AG09309 (cell line): ENCODE measurements around the gene SLC22A1.

Experiments used
- DNase-seq: peaks from one replicate; pipeline ENCODE4 v3.0.0-alpha.2; 2010; ENCODE audit warnings: low read depth
- H3K4me3 ChIP-seq: 2 replicates; pipeline ENCODE4 v1.5.1; 2011; ENCODE audit warnings: mild to moderate bottlenecking, low read depth, low read length, moderate library complexity; ENCODE audit not compliant: control insufficient read depth
- TF ChIP-seq, protein P1 (sequence below): IDR thresholded peaks from 2 replicates; pipeline ENCODE4 v1.5.1; 2011; ENCODE audit warnings: mild to moderate bottlenecking, low read depth, low read length, inconsistent platforms; ENCODE audit not compliant: insufficient read depth, control insufficient read depth; ENCODE audit errors: missing control alignments

SLC22A1 gene

DNA sequence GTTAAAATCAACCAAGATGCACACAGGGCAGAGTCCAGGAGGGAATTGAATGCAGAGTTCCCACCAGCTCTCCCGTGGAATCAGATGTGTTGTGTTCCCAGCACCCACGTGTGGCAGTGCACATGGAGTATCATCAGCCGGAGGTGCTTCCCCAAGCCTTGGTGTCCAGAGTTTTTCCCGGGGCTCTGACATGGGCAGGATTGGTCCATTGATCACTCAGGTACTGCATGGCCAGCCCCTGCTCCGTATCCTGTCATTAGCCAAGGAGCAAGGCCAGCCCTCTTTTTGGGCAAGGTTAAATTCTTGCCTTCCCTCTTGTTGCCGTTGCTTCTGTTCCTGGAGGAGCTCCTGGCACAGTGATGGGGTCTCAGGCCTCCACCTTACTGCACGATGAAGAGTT, 28.6 kb upstream of the SLC22A1 start:
- TF ChIP-seq, protein P1, sequence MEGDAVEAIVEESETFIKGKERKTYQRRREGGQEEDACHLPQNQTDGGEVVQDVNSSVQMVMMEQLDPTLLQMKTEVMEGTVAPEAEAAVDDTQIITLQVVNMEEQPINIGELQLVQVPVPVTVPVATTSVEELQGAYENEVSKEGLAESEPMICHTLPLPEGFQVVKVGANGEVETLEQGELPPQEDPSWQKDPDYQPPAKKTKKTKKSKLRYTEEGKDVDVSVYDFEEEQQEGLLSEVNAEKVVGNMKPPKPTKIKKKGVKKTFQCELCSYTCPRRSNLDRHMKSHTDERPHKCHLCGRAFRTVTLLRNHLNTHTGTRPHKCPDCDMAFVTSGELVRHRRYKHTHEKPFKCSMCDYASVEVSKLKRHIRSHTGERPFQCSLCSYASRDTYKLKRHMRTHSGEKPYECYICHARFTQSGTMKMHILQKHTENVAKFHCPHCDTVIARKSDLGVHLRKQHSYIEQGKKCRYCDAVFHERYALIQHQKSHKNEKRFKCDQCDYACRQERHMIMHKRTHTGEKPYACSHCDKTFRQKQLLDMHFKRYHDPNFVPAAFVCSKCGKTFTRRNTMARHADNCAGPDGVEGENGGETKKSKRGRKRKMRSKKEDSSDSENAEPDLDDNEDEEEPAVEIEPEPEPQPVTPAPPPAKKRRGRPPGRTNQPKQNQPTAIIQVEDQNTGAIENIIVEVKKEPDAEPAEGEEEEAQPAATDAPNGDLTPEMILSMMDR: no peak
- no peak overlapping the region for H3K4me3 ChIP-seq
- no peak for DNase-seq

- TF ChIP-seq, protein P1: no peak
- no peak for DNase-seq
- no peak overlapping the region for H3K4me3 ChIP-seq
Measured at GRCh38 chr6:160093946-160094345, 27.7 kb upstream of the SLC22A1 start.

DNA sequence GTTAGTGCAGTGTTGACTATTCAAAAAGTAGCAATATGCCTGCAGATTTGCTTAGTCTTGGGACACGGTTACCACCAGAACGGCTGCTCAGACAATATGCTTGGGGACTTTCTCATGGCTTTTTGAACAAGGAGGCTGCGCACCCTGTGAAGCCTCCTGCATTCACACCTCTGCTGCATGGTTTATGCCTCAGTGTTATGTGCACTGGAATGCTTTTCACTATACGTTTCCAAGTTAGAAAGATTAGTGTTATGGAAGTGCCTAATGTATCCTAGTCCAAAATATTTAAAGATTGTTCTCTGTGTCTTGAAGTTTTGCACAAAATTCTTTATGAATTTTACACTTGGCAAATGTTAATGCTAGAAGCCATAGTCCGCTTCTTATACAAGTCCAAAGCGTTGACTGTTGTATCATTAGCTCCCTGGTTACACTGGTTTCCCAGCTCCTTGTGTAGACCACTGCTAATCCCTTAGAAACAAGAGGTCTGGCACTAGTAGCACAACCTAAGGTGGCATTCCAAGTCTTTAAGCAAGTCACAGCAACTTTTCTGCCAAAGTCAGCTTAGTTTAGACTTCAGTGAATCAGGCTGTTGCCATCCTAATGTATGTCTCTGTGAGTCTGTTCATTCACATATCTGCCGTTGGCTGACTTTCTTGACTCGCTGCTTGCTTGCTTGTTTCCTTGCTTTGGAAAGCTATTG, 26.3 kb upstream of the SLC22A1 start:
- TF ChIP-seq, protein P1: no peak
- DNase-seq: no peak

DNA sequence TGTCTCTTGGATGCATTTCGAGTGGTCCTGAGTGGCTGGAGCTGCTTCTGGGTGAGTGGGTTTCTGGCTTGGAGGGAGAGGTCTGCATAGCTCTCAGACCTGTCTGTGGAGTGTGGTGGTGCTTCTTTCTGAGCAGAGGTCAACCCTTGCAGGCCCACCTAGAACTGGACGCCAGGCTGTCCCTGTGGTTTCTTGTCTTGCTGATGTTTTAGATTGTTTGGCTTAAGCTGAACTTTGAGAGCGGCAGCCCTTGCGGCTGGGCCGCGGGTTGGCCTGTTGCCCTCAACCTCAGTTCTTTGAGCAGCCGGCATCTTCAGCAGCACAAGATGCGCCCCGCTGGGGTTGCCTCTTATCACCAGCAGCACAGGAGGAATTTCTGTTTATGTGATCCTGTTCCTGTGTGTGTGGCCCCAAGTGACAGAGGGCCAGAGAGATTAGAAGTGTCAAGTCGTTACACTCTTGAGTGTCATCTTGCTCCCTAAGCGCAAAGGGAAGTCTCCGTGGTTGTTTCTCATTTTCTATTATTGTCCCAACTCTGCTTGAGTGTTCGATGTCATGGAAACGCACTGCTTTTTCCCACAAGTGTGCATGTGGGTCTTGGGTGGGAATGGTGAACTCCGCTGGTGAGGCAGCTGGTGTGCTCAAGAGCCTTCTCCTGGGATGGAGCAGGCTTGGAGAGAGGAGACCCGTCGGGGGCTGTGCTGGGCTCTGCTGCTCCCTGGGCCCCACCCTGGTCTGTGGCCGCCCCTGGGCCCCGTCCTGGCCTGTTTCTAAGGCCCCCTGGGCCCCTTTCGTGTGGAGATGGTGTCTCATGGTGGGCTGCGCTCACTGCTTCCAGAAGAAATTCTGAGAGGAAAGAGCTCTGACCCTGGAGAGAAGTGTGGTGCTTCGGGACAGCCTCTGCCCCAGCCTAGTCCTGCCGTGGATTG, 20.1 kb upstream of the SLC22A1 start:
- DNase-seq: no peak
- no peak overlapping the region for H3K4me3 ChIP-seq
- TF ChIP-seq, protein P1: no peak

More for the DNA sequence above, 26.3 kb upstream of the SLC22A1 start:
- H3K4me3 ChIP-seq: no peak overlapping the region

GRCh38 chr6:160102399-160102798, 19.2 kb upstream of the SLC22A1 start:
- DNase-seq: no peak
- TF ChIP-seq, protein P1: no peak
- no peak overlapping the region for H3K4me3 ChIP-seq

- H3K4me3 ChIP-seq: no peak overlapping the region
- DNase-seq: no peak
- TF ChIP-seq, protein P1: peak; percentile 52
Measured at GRCh38 chr6:160102956-160103824, 18.4 kb upstream of the SLC22A1 start.
